CD4-positive, alpha-beta T cell treated with Interleukin-1 beta for 1 hour (primary cell): Measurements from ENCODE around the gene GNAQ.

ENCODE experiments used
- DNase-seq, 2 donors: peaks; one replicate each; pipeline ENCODE4 v3.0.0-alpha.2; 2020 to 2022

GNAQ gene

DNA sequence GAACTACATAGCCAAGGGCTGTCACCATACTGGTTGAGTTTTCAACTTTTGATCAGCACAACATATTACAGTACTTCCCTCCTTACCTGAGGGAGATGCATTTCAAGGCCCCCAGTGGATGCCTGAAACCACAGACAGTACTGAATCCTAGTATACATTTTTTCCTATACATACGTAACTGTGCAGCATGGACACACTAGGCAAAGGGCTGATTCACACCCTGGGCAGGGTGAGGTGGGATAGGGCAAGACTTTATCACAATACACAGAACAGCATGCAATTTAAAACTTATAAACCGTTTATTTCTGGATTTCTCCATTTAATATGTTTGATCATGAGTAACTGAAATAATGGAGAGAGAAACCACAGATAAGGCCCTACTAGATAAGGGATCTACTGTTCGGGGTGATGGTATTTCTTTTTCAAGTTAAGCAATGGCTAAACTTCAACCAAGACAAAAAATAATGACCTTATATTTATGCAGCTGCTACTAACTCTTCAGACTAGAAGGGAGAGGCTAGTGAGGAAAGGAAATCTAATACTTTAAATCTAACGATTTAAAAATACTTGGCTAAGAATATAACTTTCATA, 196.6 kb downstream of the GNAQ start:
- no peak for DNase-seq

DNA sequence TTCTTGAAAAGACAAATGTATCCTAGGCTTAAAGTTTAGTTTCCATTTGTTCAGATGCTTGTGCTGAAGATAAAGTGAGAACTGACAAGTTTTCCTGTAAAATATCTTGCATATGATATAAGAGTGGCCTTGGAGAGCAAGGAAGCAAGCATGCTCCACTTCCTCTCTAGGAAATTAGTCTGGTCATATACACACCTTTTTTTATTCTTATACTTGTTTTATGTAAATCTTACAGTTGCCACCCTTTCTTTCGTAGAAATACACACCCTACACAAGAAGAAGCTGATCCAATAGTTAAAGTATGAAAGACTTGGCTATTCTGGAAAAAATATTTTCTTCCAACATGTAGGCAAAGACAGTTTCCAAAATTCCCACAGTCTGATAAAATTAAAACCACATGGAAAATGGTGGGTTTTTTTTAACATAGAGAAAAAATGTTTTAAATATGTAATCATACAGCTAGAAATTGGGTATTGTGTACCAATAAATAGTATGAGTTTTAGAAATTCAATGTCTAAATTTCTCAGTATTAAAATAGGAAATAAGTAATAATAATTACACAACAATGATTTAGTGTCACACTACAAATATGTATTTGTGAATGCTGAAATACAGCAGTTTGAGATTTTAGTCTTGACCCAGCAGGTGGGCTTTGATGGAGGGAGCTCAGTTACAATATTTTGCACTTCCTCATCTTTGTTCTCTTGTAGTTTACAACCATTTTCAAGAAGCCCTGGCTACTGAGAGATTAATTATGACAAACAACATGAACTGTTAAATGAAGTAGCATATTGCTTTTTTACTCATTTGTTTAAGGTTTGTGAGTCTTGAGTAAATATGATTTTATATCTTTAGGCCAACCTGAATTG, 197.8 kb downstream of the GNAQ start:
- no peak for DNase-seq

DNA sequence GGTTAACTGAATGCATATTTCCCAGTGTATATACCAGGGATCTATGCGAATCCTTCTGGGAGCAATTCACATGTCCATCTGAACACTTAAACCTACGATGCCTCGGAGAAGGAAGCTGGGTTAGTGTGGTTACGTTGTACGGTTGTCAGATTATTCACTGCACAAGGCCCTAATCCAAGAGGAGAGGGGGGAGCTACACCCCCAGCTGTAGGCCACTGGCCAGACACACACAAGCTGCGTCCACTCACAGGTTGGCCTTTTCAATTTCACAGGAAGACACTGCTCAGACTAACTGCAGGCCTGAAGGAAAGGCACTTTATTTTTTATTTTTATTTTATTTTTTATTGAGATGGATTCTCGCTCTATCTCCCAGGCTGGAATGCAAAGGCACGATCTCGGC, 199.0 kb downstream of the GNAQ start:
- no peak for DNase-seq

DNA sequence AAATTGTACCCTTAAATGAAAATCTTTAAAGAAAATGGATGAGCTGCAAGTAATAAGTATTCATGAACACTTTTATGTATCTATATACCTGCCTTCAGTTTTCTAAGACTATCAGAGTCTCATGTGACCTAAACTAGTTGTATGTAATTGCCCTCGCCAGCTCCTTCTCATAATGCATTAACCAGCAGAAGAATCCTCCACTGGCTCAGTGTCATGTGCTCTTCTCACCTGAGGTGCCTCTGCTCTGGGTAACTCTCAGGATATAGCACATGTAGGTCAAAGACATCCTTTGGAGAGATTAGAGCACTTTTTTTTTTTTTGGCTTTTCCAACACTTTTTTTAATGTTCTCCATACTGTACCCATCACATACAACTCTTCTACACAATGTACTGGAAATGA, 199.8 kb downstream of the GNAQ start:
- DNase-seq: no peak

- no peak for DNase-seq
Observed at GRCh38 chr9:77830618-77831285, 200.9 kb downstream of the GNAQ start.

DNA sequence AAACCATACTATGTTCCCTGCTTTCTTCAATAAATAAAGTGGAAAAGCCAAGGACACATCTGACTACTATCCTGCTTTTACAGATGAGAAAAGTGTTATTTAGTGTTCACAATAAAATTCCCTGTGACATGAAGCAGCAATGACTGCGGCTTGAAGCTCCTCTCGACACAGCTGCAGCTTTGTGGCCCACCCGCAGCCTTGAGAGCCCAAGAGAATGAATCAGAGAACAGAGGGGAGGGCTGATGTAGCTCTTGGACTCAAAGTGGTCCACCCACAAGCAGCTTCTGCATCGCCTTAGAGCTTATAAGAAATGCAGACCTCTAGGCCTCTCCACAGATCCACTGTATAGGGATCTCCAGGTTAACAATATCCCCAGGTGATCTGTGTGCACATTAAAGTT, 202.2 kb downstream of the GNAQ start:
- no peak for DNase-seq

GRCh38 chr9:77827104-77827784, 204.4 kb downstream of the GNAQ start:
- DNase-seq: no peak

DNA sequence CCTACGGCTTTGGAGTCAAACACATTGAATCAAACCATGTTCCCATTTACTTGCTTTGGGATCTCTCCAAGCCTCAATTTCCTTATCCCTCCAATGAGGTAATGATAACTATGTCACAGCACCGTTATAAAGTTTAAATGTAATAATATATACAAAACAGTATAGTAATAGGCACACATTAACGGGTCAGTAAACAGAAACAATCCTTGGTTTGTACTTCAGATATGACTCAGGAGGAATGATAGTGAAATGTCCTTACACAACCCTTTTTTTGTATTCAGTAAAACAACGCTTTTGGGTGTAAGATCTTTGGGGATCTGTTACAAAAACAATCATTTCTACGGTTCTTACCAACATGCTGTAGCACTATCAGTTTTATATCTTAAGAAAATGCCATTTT, 205.0 kb downstream of the GNAQ start:
- DNase-seq: no peak

DNA sequence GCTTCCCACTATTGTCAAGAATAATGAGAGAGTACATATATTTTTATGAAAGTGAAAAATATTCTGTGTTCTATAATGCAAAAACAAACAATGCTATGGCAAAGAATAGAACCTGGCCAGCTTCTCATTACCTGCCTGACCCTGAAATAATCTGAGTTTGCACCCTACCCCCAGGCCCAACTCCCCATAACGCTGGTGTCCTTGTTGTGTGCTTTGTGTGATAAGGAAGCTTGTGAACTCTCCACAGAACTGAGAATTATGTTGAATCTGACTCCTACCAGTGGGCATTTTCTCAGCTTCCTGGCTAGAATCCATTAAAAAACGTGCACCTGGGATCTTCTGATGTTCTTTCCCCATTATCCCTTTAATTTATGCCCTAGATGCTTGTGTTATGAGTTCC, 205.5 kb downstream of the GNAQ start:
- DNase-seq: no peak

DNA sequence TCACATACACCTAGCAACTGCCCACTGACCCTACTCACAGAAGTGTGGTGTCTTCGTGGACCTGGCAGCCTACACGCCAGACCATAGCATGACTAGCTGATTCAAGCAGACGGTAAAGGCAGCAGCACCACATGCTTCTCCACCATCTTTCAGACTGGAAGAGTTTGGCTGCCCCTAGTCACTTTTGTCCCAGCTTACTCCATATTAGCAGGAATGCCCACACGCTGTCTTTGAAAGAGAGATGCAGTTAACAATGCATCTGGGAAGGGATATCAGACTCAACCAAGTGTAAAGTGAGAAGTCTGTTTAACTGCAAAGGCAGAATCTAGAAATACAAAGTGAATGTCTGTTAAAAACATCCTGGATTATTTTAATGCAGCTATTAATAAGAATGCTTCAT, 206.2 kb downstream of the GNAQ start:
- no peak for DNase-seq

- DNase-seq: no peak
Observed at GRCh38 chr9:77820293-77820954, 211.2 kb downstream of the GNAQ start.

DNA sequence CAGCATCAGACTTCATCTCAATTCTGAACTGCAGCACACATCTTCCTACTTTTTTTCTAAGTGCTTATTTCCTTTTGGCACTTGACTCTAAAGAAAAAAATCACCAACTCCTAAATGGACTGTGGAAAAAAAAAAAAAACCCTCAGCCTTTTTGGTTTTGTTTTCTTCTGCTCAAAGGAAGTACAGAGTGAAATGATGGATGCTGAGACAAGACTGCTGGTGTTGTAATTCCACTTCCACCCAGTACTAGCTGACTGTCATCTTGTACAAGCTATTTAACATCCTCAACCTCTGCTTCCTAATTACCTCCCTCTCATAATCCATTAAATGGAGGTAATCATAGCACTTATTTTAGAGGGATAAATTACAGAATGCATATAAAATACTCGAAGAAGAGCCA, 212.0 kb downstream of the GNAQ start:
- DNase-seq: no peak

DNA sequence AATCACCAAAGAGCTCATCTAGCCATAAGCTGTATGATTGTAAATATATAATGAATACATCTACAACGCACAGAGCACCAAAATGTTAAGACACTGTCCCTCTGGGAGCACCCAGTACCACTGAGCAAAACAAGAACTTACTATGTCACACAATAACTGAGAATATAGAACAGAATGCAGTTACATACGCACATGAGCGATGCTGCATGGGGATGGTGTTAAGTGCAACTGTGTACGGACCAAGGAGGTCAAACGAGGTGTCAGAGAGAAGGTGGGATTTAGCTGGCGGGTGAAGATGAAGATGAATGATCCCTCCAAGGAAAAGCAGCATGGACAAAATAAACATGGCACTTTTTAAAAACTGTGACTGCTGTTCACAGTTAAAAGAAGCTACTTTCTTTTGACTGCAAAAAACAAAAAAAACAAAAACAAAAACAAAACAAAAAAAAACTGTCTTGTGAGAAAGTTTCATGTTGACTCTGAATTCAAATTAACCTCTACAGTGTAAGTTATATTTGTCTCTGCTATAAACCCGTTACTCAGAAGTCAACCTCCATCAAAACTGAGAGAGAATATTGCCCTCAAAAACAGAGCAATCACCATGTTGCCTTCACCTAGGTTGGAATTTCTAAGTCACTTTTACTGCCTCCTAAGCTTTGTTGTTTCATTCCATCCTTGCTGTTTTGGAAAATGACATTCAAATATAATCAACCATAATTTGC, 213.9 kb downstream of the GNAQ start:
- DNase-seq: no peak

GRCh38 chr9:77816641-77817341, 214.8 kb downstream of the GNAQ start:
- no peak for DNase-seq

DNA sequence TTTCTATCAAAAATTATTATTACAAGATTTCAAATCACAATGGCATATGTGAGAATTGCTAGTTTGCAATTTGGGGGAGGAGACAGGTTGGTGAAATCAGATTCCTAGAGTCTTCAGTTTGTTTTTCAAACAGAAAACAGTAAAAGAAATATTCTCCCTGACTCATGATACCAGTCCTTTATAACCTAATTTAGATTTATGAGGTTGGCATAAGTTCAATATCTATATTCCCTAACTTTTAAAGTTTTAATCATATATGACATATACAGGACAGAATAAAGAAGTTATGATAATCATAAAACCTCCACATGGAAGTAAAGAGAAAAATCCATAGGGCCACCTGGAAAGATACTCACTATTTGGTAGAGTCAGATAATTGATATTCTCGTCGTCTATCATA, 216.4 kb downstream of the GNAQ start:
- DNase-seq: no peak

DNA sequence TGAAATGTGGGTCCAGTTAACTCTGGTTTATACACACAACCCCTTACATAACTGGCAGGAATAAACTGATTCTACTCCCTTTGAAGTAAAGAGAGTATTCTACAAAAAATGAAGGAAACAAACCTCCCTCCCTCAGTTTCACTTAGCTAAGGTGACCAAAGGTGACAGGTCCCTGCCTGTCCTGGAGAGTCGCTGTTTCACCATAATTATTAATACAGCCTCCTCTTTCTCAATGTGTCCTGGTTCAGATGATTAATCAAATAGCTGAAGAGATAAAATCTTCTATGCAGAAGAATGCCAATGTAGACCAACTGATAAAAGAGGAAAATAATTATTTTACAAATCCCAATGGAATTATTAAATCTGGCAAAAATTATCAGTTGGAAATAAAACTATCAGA, 219.8 kb downstream of the GNAQ start:
- DNase-seq: no peak

DNA sequence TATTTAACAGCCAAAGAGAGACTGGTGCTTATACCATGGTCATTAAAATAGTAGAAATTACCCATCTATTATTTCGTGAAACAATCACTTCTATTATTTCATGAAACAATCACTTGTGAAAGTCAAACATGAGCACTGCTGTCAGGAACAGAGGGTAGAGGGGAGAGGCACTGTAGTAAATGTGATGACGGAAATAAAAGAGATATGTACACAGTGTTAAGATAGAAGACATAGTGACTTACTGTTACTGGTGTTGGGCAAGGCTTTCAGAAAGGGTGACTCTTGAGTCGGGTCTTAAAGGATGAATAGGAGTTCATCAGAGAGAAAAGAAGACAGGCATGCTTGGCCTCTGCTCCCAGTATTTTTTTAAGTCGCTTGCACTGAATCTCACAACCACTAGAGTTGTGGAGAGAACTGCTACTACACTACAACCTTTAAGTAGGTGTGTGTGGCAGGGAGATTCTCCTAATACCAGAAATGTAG, 220.9 kb downstream of the GNAQ start:
- no peak for DNase-seq

GRCh38 chr9:77810047-77810446, 221.6 kb downstream of the GNAQ start:
- DNase-seq: no peak

DNA sequence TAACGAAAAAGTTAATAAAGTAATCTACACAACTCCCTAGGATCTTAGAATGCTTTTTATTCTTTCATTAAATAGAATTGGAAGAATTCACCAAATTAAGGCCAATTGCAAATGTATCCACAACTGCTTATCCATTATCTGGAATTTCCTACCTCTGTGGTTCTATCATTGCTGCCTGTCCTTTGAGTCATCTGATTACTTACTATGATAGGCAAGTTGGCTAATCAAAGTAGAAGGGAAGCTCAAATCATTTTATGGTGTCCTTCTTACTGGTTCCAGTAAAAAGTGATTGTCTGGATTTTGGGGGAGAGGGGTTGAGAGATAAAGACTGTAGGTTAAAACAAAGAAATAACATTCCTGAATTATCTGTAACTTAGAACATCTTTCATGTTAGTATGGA, 222.1 kb downstream of the GNAQ start:
- no peak for DNase-seq

- DNase-seq: no peak
Observed at GRCh38 chr9:77808751-77809081, 222.9 kb downstream of the GNAQ start.
